Suprapubic skin (tissue), 4 donors: Measurements from ENCODE around the gene GRIK4.

Source experiments
- CTCF ChIP-seq, 2 donors: fragments of 200-600 bp in 1 of 2; fragments of 450-650 bp in 1 of 2; sonication (generic) in 1 of 2; IDR thresholded peaks; one replicate each; pipeline ENCODE4 v1.5.1; 2016 to 2019; ENCODE audit warnings: antibody characterized with exemption in 2 of 2, mild to moderate bottlenecking in 1 of 2, moderate library complexity in 1 of 2
- POLR2A ChIP-seq, 2 donors: fragments of 450-650 bp; IDR thresholded peaks; one replicate each; pipeline ENCODE4 v1.6.1; 2017; ENCODE audit warnings: antibody characterized with exemption in 2 of 2, mild to moderate bottlenecking in 2 of 2, moderate library complexity in 2 of 2
- POLR2AphosphoS5 ChIP-seq, 3 donors: sonication (generic); formaldehyde crosslinking; IDR thresholded peaks; one replicate each; pipeline ENCODE4 v1.6.1; 2017; ENCODE audit warnings: antibody characterized with exemption in 3 of 3

GRCh38 chr11:120539667-120540369 is 28.3 kb downstream of the GRIK4 start:
- TF ChIP-seq POLR2AphosphoS5 (IDR thresholded peaks at IDR 0.05) (no peak), POLR2A (IDR thresholded peaks at IDR 0.05) (no peak), CTCF (IDR thresholded peaks at IDR 0.05) (no peak)
